Esophagus mucosa (tissue), 1 donor: Measurements from ENCODE around the gene ZBTB38. TPM values are rescaled to one million over a fixed set of nuclear protein-coding genes. Genes with fewer than 3 reads are reported as not detected.

Experiments used
- ATAC-seq: fragments of 200-7000 bp; cut with Tn5 transposase; one replicate; pipeline ENCODE4 v1.9.1; 2020
- total RNA-seq: library from RNA; stranded (reverse); gene quantifications from one replicate; pipeline ENCODE4 v1.2.4, GENCODE V29; 2023
- donor health status: DM: yes; HTN: yes; CAD: no.

Gene ZBTB38
- 18.4 TPM for total RNA-seq

DNA sequence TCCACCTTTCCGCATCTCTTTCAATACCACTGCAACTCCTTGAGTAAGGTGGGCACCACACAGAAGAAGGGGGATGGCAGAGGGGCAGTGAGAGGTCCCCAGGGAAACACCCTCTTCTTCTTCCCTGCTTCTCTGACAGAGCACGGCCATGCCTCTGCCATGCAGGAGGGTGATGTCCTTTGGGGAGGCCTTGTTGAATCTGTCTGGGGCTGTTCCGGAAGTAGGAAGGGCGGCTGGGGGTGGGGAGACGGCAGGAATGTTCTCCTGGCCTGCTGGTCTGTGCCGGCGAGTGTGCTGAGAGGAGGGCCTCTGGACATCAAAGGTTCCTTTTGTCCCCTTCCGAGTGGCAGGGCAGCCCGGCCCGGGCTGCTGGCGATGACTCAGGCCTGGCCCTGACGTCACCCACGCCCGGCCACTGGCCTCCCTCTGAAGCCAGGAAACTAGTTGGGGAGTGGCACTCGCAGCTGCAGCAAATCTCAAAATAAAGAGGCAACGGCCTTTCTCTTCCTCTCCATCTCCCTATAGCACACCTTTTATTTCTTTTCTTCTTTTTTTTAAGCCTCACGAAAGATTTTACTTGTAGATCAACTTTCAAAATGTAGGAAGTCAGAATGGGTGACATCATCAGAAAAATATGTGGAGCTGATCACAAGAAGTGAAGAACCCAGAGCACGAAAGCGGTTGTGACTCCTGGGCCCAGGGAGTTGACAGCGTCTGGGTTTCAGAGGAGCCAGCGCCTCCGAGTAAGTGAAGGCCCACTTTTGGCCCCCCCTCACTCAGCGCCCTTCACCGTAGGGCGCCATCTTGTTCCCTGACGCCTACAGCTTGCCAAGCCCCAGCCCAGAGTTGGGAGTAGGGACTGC lies at the start of gene ZBTB38:
ZBTB38 (plus strand) TSS at position 443 of the 863 bp plus-strand sequence. CDS start 73,885 bp downstream, outside the sequence.
- ATAC-seq = peak; percentile 86

DNA sequence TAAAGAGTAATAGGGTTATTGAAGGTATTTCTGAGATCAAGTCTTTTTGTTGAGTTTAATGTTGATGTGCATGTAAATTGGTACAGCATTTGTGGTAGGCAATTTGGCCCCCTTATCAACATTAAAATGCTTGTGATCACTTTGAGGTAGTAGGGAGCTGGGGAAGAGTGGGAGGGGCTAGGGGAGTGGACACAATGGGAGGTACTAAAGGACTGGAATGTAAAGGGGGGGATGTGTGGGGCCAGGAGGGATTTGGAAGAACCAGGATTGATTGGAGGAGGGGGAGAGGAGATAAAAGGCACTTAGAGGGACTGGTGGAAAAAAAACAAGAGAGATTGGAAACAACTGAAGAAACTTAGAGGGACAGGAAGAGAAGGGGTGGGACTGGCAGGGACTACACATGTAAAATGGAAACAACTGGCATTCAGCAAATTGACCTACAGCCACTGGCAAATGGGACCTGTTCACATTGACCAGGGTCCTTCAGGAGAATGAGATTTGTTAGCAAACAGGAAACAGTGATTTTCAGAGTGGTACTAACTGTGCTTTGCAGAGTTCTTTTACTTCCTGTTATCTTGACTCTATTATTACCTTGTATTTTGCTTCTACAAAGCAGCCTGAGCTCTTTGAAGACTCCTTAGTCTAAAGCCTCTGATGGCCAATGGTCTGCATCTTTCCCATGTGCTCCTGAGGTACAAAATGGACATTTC lies 47.8 kb upstream of the ZBTB38 start:
- ATAC-seq = no peak

GRCh38 chr3:141321109-141321497 lies 47.2 kb upstream of the ZBTB38 start:
- peak; percentile 17 for ATAC-seq

GRCh38 chr3:141323936-141324704 lies 44.2 kb upstream of the ZBTB38 start:
- ATAC-seq = no peak

GRCh38 chr3:141326123-141326522 lies 42.2 kb upstream of the ZBTB38 start:
- no peak for ATAC-seq

DNA sequence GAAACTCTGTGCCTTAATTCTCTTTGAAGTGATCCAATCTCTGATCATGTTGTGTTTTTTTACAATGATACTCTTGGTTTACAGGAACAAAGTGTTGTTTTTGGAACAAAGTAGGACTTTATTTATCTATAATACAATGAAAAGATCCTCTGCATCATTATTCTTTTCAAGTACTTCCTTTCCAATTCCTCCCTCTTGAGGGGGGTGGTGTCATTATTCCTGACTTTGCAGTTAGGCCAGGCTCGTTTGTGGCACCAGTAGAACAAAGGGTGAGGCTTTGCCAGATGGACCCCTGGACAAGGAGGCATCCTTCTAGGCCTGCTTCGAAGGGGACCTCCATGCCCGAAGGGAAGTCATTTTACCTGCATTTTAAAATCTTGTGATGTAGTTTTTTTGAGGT lies 41.7 kb upstream of the ZBTB38 start:
- ATAC-seq = no peak

DNA sequence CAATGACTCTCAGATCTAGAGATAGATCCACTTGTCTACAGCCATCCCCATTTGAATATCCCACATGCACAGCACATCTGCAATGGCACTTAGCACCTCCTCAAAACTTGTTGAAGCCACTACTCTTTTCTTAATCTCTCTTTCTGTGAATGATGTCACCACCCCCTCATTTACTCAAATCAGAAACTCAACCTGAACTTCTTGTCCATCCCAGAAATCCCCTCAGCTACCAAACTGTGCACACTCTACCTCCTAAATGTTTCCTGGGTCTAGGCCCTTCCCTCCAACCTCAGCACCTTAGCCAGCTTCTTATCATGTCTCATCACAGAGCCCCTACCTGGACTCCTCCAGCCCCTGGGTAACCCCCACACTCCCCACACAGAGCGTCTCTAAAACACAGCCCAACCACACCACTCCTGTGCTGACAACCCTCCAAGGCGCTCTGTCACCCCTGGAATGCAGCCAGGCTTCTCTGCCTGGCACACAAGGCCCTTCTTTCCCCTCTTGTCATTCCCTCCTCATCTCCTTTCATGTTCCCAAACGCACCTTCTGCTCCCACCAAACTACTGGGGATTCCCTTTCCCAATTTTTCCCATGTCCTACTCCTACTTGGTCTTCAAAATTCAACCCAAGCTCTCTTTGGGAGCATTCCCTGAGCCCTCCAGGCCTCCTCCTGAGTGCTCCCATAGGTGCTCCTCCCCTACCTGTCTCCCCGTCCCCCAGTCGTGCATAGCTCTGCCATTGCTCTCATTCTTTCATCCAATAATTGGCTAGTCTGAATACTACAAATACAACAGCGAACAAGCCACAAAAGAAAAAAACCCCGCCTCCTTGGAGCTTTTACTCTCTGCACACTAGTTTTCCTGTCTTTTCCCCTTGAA lies 39.8 kb upstream of the ZBTB38 start:
- ATAC-seq = no peak

- no peak for ATAC-seq
Observed at GRCh38 chr3:141330235-141330634, 38.1 kb upstream of the ZBTB38 start.

DNA sequence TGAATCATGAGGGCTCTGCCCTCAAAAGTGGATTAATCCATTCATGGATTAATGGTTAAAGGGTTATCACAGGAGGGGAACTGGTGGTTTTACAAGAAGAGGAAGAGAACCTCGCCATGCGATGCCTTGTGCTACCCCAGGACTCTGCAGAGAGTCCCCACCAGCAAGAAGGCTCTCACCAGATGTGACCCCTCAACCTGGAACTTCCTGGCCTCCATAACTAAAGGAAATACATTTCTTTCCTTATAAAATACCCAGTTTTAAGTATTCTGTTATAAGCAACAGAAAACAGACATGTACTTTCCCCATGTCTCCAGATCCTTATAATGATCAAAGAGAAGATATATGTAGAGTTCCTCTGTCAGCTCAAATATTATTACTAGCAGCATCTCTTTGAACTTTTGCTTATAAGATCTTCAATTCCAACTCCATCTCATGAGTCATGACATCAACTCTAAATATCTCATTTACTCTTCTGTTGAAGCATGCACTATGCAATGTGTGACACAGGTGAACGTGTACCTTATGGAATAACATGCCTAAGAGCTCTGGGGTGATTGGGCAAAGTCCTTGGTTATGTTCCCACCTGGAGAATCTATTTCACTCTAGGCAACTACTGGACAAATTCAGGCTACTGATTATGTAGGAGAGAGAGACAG lies 37.5 kb upstream of the ZBTB38 start:
- no peak for ATAC-seq

DNA sequence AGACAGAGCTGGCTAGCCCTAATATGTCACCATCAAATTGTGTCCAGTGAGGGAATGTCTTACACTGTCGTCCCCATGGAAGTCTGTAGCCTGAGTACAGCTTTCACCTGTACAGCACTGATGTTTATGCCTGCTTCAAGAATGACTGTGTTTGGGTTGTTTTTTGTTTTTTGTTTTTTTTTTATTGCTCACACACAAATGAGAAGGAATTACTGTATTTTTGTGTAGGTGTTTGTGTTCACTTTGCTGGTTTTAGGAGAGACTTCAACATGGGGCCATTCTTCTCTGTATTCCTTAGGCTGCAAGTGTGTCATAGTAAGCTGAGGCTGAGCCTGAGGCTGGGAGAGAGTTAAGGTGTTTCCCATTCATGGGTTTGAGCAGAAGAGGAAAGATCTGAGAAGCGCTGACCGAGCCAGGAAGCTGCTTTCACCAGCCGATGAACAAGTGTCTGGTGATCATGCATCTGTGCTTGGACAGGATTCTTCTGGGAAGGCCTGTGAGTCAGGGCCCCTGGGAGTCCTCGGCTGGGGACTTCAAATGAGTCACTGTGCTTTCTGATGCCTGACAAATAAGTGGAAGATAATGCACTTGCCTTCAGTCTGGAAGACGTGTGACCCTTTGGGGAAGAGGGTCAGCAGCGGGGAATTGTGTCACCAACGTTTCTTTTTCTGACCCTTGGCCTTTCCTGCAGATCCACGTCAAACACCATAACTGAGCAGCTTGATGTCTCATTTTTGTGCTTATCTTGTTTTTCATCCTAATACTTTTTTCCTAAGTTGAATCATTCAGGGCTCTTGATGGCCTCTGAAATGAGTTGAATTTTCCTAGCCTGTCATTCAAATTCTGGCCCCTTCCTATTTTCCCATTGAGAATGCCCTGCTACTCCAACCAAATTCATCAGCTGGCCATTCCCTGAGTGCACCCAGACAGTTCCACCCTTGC lies 36.7 kb upstream of the ZBTB38 start:
- ATAC-seq = peak; percentile 88

- ATAC-seq = no peak
Observed at GRCh38 chr3:141332416-141332815, 35.9 kb upstream of the ZBTB38 start.

- no peak for ATAC-seq
Observed at GRCh38 chr3:141333836-141334626, 34.3 kb upstream of the ZBTB38 start.

DNA sequence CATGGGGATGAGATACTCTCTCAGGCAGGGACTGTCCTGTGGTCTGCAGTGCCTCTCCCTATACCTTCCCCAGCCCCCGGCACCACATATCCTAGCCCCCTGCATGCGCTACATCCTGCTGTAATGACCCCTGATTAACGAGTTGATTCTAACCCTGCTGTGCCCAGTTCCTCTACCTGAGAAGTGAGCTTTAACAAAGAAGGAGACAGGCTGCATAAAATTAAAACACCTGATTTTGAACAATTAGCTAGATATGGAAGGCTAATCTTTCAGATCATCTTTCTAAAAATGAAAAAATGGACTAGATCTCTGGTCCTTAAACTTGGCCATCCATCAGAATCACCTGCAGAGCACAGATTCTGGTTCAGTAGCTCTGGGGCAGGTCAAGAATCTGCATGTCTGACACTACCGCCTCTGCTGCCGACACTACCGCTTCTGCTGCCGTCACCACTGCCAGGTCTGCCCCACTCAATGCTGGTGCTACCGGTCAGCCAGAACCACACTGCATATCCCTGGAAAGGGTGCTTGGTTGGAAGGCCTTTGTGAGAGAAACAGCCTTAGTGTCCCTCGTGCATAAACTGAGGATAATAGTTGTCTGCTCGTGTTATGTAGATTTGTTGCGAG lies 33.6 kb upstream of the ZBTB38 start:
- ATAC-seq = no peak

DNA sequence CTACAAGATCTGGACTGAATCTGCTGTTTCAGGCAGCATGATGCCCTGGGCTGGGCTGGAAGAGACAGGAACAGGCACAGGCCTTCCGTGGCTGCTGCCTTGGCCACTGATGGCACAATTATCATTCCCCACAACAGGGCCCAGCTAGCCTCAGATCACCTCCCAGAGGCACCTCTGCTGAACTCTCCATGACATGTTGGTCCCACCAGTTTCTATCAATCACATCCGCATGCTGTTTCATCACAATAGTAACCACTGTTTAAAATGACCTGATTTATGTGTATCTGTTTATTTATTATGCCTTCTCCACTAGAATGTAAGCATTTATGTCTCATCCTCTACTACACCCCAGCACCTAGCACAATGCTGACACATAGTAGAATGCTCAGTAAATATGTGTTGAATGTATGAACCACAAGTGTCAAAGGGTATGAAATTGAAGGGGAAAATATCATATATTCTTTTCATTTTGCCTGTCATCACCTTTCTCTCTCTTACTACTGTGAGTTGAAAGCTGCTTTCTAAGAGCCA lies 32.7 kb upstream of the ZBTB38 start:
- no peak for ATAC-seq

DNA sequence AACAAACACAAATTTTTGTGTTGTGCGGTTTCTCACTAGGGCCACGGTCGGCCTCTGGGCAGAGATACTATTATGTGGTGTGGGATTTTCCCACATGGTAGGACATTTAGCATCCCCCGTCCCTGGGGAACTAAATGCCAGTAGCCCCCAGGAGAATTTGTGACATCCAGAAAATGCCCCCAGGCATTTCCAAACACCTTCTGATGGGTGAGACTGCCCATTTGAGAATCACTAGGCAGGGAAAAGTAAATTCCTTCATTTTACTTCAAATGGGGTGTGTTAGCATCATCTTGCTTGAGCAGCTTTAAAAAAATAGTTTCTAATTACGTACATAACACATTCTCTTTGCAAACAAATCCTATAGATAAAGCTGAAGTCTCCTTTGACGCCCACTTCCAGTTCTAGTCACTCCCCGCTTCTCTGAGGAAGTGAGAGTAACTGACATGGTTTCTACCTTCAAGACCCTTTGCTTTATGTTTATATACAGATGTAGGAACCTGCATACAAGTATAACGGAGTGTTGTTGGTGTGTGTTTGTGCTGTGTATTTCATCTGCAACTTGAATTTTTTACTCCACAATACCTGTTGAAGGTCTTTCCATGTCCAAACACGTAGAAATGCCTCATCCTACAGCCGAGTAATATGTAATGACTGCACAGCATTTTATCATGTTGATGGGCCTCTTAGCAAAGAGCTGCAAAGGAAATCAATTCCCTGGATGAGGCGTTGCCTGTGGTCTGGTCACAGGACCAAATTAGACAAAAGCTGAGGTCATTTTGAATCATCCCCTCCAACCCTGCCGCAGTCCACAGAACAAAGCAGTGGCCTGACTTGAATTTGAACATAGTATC lies 31.4 kb upstream of the ZBTB38 start:
- peak; percentile 42 for ATAC-seq

DNA sequence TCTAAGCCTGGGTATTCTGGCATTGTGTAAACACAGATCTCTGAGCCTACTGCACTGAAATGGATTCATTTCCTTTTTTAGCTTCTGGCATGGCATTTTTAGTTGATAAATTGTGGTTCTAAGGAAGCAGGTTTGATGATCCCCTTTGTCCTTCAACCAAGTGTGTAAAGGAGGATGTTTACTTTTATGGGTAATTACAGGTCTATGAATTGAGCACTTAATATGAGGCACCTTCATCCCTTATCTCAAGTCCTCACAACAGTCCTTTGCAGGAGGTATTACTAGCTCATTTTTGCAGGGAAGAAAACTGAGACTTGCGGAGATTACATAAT lies 30.8 kb upstream of the ZBTB38 start:
- ATAC-seq = no peak

GRCh38 chr3:141337991-141338390 lies 30.3 kb upstream of the ZBTB38 start:
- no peak for ATAC-seq

DNA sequence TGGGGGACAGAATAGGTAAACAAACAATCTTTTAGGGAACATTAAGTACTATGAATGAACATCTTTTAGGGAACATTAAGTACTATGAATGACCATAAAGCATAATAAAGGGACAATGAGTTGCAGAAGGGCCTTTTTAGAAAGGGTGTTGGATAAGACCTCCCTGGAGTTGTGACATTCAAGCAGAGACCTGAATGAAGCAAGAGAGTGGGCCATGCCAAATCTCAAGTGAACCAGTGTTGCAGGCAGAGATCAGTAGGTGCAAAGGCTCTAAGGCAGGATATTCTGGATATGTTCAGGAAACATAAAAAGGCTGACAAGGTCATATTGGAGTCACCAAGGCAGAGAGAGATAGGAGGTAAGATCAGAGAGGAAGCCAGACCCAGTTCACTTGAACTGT lies 29.4 kb upstream of the ZBTB38 start:
- no peak for ATAC-seq
